ENCODE results near the gene MMP28.

MMP28 gene

GRCh38 chr17:35797918-35798317 is 2.5 kb upstream of the MMP28 start:
- DNase-seq, result no peak

GRCh38 chr17:35797370-35797769 is 1.9 kb upstream of the MMP28 start:
- no peak for DNase-seq

GRCh38 chr17:35796942-35797341 is 1.5 kb upstream of the MMP28 start:
- DNase-seq, result no peak

GRCh38 chr17:35795871-35796265 is 427 bp upstream of the MMP28 start:
- no peak for DNase-seq

GRCh38 chr17:35793257-35793656 is 2.2 kb downstream of the MMP28 start:
- no peak for DNase-seq

GRCh38 chr17:35791681-35792350 is 3.6 kb downstream of the MMP28 start:
- no peak for DNase-seq

GRCh38 chr17:35790841-35791240 is 4.6 kb downstream of the MMP28 start:
- DNase-seq, result no peak

- DNase-seq, result no peak
Measured at GRCh38 chr17:35788477-35789368, 6.7 kb downstream of the MMP28 start.

- DNase-seq, result no peak
Measured at GRCh38 chr17:35786941-35787432, 8.5 kb downstream of the MMP28 start.

GRCh38 chr17:35784895-35785294 is 10.5 kb downstream of the MMP28 start:
- DNase-seq, result no peak

- no peak for DNase-seq
Measured at GRCh38 chr17:35780950-35781349, 14.5 kb downstream of the MMP28 start.

- DNase-seq, result no peak
Measured at GRCh38 chr17:35778641-35779196, 16.7 kb downstream of the MMP28 start.

- no peak for DNase-seq
Measured at GRCh38 chr17:35775583-35775982, 19.9 kb downstream of the MMP28 start.

- no peak for DNase-seq
Measured at GRCh38 chr17:35775039-35775438, 20.4 kb downstream of the MMP28 start.

GRCh38 chr17:35774499-35774898 is 20.9 kb downstream of the MMP28 start:
- no peak for DNase-seq

- DNase-seq, result no peak
Measured at GRCh38 chr17:35773679-35774425, 21.6 kb downstream of the MMP28 start.

- DNase-seq, result no peak
Measured at GRCh38 chr17:35773129-35773528, 22.3 kb downstream of the MMP28 start.

- DNase-seq, result no peak
Measured at GRCh38 chr17:35769895-35770486, 25.4 kb downstream of the MMP28 start.

GRCh38 chr17:35768797-35769196 is 26.6 kb downstream of the MMP28 start:
- no peak for DNase-seq

GRCh38 chr17:35766903-35767510 is 28.4 kb downstream of the MMP28 start:
- no peak for DNase-seq

GRCh38 chr17:35766489-35766877 is 29.0 kb downstream of the MMP28 start:
- DNase-seq, result no peak
